Tibial nerve (tissue), 4 donors: ENCODE results near the gene DESI1. TPM values are rescaled to one million over a fixed set of nuclear protein-coding genes. Genes with fewer than 3 reads are reported as not detected.
"Not testable (repeated sequence)": the region's sequence is repeated elsewhere in the genome, so short reads cannot be mapped to it uniquely, and the experiment has no call there.

Experiments
- DNase-seq, 2 donors: peaks; one replicate each; pipeline ENCODE4 v3.0.0-alpha.2; 2019; ENCODE audit warnings: low spot score in 2 of 2
- H3K27ac ChIP-seq, 4 donors: fragments of 200-600 bp; sonication (generic) in 3 of 4; one replicate each; pipeline ENCODE4 v1.5.1; 2017 to 2019; ENCODE audit warnings: mild to moderate bottlenecking in 1 of 4
- H3K27me3 ChIP-seq, 2 donors: fragments of 200-600 bp; sonication (generic) in 1 of 2; one replicate each; pipeline versions ENCODE4 v1.5.1 to v1.6.0; 2017 to 2019
- H3K36me3 ChIP-seq, 3 donors: fragments of 200-600 bp; sonication (generic); one replicate each; pipeline ENCODE4 v1.5.1; 2018 to 2019
- H3K4me1 ChIP-seq, 4 donors: fragments of 200-600 bp; sonication (generic) in 3 of 4; one replicate each; pipeline ENCODE4 v1.5.1; 2017 to 2019
- H3K4me3 ChIP-seq, 4 donors: fragments of 200-600 bp; sonication (generic) in 3 of 4; one replicate each; pipeline ENCODE4 v1.5.1; 2017 to 2019; ENCODE audit warnings: mild to moderate bottlenecking in 1 of 4, moderate library complexity in 1 of 4
- H3K9me3 ChIP-seq, 4 donors: fragments of 200-600 bp; sonication (generic) in 3 of 4; one replicate each; pipeline ENCODE4 v1.5.1; 2017 to 2019
- EP300 ChIP-seq, 2 donors: sonication (generic); formaldehyde crosslinking; IDR thresholded peaks; one replicate each; pipeline ENCODE4 v1.6.1; 2017; ENCODE audit warnings: antibody characterized with exemption in 2 of 2, mild to moderate bottlenecking in 1 of 2
- POLR2A ChIP-seq, 2 donors: fragments of 450-650 bp; IDR thresholded peaks; one replicate each; pipeline ENCODE4 v1.6.1; 2017; ENCODE audit warnings: antibody characterized with exemption in 2 of 2, mild to moderate bottlenecking in 2 of 2, moderate library complexity in 2 of 2
- WGBS, 2 donors: methylation state at CpG; one replicate each; pipeline ENCODE4 v1.1.5; 2018; 5-methylcytosine and 5-hydroxymethylcytosine counted together
- total RNA-seq, 4 donors: library from RNA; depleted of rRNA; stranded (reverse); fragments of >200 nt; gene quantifications; one replicate each; pipeline ENCODE4 v1.1.0, GENCODE V29; 2016
- TF ChIP-seq, protein P1 (sequence below), 5 experiments: fragments of 200-600 bp in 3 of 5; fragments of 450-650 bp in 2 of 5; sonication (generic) in 3 of 5; IDR thresholded peaks; one replicate each; pipeline ENCODE4 v1.5.1; 2016 to 2019; ENCODE audit warnings: antibody characterized with exemption in 5 of 5, mild to moderate bottlenecking in 3 of 5, moderate library complexity in 2 of 5

The DESI1 gene
- total RNA-seq, 4 donors from 2014 or later = 16.5 to 24.6 (median 19.2) TPM

DNA sequence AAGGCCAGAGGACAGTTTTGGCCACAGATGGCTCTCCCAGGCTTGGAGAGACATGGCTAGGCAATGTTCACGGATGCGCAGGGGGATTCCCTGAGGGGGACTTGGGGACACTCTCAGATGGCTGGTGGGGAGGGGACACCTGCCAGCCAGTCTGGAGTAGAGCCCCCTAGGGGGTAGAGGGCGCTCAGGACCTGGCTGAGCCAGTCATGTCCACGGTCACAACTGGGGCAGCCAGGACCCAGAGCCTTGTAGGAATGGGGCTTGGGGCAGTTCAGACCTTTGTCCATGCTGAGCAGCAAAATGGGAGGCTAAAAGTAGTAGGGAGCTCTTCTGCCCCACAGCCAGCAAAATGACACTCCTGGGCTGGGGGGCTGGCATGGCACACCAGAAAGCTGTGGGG lies 58.4 kb downstream of the DESI1 start:
- DNase-seq = no peak
- H3K9me3 ChIP-seq = no peaks in the 10 kb centered on the region
- TF ChIP-seq, protein P1, sequence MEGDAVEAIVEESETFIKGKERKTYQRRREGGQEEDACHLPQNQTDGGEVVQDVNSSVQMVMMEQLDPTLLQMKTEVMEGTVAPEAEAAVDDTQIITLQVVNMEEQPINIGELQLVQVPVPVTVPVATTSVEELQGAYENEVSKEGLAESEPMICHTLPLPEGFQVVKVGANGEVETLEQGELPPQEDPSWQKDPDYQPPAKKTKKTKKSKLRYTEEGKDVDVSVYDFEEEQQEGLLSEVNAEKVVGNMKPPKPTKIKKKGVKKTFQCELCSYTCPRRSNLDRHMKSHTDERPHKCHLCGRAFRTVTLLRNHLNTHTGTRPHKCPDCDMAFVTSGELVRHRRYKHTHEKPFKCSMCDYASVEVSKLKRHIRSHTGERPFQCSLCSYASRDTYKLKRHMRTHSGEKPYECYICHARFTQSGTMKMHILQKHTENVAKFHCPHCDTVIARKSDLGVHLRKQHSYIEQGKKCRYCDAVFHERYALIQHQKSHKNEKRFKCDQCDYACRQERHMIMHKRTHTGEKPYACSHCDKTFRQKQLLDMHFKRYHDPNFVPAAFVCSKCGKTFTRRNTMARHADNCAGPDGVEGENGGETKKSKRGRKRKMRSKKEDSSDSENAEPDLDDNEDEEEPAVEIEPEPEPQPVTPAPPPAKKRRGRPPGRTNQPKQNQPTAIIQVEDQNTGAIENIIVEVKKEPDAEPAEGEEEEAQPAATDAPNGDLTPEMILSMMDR (IDR thresholded peaks at IDR 0.05) = no peak
- TF ChIP-seq POLR2A (IDR thresholded peaks at IDR 0.05) = no peak
- H3K27me3 ChIP-seq = no peaks in the 10 kb centered on the region
- H3K4me1 ChIP-seq = peaks cover 0 to 51% (median 12%) of the 10 kb centered on the region in 4 donors
- 77 to 87% methylated on average over 2 to 4 of the region's 4 CpGs for WGBS, 2 donors
- H3K27ac ChIP-seq = peak overlapping the region in 2 of 4 donors; percentile 60 to 64
- H3K4me3 ChIP-seq = peak overlapping the region in 1 of 4 donors; percentile 30
- no peaks in the 10 kb centered on the region for H3K36me3 ChIP-seq

DNA sequence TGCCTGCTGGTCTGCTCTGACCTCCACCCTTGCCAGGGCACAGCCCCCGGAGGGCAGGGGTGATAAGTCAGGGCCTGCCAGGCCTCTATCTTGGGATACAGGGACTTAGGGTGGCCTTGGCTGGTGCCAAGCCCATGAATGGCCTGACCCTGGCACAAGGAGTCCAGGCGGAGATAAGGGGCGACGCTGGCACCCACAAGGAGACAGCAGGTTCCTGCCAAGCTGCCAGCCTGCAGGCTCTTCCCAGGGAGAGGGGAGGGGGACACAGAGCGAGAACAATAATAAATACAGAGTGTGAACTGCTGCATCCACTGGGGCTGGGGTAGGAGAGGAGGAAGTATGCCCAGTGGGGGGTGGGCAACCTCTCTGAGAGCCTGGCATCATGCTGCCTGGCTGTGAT lies 59.1 kb downstream of the DESI1 start:
- Histone ChIP-seq H3K4me3 (peak overlapping the region in 1 of 4 donors; percentile 30), H3K4me1 (peaks cover 0 to 51% (median 16%) of the 10 kb centered on the region in 4 donors), H3K27me3 (no peaks in the 10 kb centered on the region), H3K27ac (peak overlapping the region in 2 of 4 donors; percentile 28 to 64), H3K36me3 (no peaks in the 10 kb centered on the region), H3K9me3 (no peaks in the 10 kb centered on the region)
- 40 to 74% methylated on average over 5 of the region's 5 CpGs for WGBS, 2 donors
- DNase-seq = no peak
- TF ChIP-seq POLR2A (IDR thresholded peaks at IDR 0.05) = no peak
- no peak for TF ChIP-seq EP300 (IDR thresholded peaks at IDR 0.05)

DNA sequence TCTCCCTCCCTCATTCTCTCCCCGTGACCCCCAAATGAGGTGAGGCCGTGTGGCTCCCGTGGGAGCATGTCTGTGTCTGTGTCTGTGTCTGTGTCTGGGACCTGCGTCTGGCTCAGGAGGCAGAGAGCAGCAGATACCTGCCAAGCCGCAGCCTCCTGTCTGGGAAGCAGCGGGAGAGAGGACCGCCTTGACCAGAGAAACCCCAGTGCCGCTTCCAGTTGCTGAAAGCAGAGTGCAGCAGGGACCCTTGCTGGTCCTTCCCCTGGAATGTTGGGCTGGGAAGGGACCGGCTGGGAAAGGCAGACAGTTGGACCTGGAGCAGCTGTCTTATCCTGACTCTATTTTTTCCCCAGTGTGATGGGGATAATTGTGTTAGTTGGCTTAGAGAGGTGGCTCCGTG lies 59.5 kb downstream of the DESI1 start:
- H3K4me3 ChIP-seq = peak overlapping the region in 2 of 4 donors; percentile 6 to 30
- H3K27me3 ChIP-seq = no peaks in the 10 kb centered on the region
- H3K9me3 ChIP-seq = no peaks in the 10 kb centered on the region
- H3K4me1 ChIP-seq = peaks cover 0 to 54% (median 20%) of the 10 kb centered on the region in 4 donors
- TF ChIP-seq, protein P1 (IDR thresholded peaks at IDR 0.05) = no peak
- no peak for TF ChIP-seq POLR2A (IDR thresholded peaks at IDR 0.05)
- TF ChIP-seq EP300 (IDR thresholded peaks at IDR 0.05) = no peak
- H3K36me3 ChIP-seq = no peaks in the 10 kb centered on the region
- WGBS, 2 donors = 44 to 59% methylated on average over 3 to 10 of the region's 10 CpGs
- no peak for DNase-seq
- H3K27ac ChIP-seq = peak overlapping the region in 2 of 4 donors; percentile 28 to 64

DNA sequence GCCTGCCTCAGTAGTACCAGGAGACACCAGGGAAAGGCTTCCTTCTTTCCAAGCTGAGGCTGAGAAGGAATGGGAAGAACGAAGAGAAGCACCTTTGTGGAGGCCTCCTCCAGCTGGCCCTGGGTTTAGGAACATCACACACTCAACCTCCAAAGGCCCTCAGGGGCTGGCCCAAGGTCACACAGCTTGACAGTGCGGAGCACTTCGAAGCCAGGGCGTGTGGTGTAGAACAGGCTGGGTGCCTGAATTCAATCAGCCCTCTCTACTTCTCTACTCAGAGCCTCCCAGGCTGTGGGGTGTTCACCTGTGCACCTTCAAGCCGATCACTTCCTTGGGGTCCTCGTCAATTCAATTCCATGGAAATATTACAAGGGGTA lies 60.8 kb downstream of the DESI1 start:
- no peaks in the 10 kb centered on the region for H3K27me3 ChIP-seq
- H3K36me3 ChIP-seq = no peaks in the 10 kb centered on the region
- H3K27ac ChIP-seq = peak overlapping the region in 1 of 4 donors; percentile 64
- no peak for DNase-seq
- peaks cover 0 to 51% (median 21%) of the 10 kb centered on the region in 4 donors for H3K4me1 ChIP-seq
- WGBS, 2 donors = 64 to 65% methylated on average over 6 of the region's 6 CpGs
- H3K4me3 ChIP-seq = no peak overlapping the region
- no peak for TF ChIP-seq POLR2A (IDR thresholded peaks at IDR 0.05)
- no peak for TF ChIP-seq EP300 (IDR thresholded peaks at IDR 0.05)
- TF ChIP-seq, protein P1 (IDR thresholded peaks at IDR 0.05) = no peak
- no peaks in the 10 kb centered on the region for H3K9me3 ChIP-seq

DNA sequence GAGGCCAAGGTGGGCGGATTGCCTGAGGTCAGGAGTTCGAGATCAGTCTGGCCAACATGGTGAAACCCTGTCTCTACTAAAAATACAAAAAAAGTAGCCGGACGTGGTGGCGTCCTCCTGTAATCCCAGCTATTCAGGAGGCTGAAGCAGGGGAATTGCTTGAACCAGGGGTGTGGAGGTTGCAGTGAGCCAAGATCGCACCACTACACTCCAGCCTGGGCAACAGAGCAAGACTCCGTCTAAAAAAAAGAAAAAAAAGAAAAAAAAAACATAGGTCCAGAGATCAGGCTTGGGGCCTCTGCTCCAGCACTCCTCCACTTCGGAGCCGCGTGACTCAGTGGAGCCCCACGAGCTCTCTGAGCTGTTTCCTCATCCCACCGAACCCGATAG lies 62.6 kb downstream of the DESI1 start:
- not testable (repeated sequence) for H3K9me3 ChIP-seq, H3K27me3 ChIP-seq, H3K36me3 ChIP-seq, DNase-seq, H3K4me3 ChIP-seq
- Histone ChIP-seq H3K27ac (peak overlapping the region in 2 of 4 donors; percentile 73 to 82), H3K4me1 (peaks cover 0 to 47% (median 21%) of the 10 kb centered on the region in 4 donors)
- WGBS, 2 donors = 85 to 86% methylated on average over 13 of the region's 13 CpGs

DNA sequence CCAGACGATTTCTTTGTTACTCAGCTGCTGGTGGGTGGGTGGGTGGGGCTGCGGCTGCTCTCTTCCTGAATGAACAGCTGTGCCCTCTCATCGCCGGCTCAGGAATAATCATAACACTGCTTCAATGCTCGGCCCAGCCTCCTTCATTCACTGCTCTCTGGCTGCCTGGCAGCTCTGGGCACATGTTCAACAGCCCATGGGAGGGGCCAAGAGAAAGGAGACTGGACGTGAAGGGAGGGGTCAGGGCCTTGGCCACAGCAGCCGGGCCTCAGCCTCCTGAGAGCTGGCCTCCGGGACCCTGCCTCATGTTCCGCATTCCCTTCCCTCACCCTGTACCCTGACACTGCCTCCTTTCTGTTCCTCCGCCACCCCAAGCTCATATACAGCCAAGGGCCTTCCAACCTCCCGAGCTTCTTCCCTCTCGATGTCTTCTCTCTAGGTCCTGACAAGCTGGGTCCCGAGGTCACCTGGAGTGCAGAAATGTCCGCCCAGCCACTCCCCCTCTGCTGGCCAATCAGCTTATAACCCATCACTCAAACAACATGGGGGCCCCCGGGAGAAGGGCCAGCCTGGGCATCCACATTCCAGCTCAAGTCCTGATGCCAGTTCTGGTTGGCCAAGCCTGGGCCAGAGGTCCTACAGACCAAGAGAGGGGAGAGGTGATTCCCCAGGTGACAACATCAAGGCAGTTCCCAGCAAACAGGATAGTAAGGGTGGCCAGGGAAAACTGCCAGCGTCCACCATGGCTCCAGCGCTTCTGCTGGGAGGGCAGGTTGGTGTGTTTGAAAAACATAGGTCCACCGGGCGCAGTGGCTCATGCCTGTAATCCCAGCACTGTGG lies 63.2 kb downstream of the DESI1 start:
- peaks cover 0 to 42% (median 21%) of the 10 kb centered on the region in 4 donors for H3K4me1 ChIP-seq
- DNase-seq = peak; percentile 51 to 57
- peak overlapping the region; percentile 46 to 82 (median 66) for H3K27ac ChIP-seq
- WGBS, 2 donors = 26 to 30% methylated on average over 18 to 19 of the region's 19 CpGs
- no peaks in the 10 kb centered on the region for H3K36me3 ChIP-seq
- H3K9me3 ChIP-seq = no peaks in the 10 kb centered on the region
- TF ChIP-seq EP300 (IDR thresholded peaks at IDR 0.05) (peak in 1 of 2 donors; percentile 59), POLR2A (IDR thresholded peaks at IDR 0.05) (no peak)
- no peaks in the 10 kb centered on the region for H3K27me3 ChIP-seq
- peak overlapping the region in 1 of 4 donors; percentile 3 for H3K4me3 ChIP-seq
